ENCODE data around the gene CBFA2T2. TPM values are rescaled to one million over a fixed set of nuclear protein-coding genes. Genes with fewer than 3 reads are reported as not detected.

Gene CBFA2T2
- total RNA-seq, 2 donors from 2014 or later, result 8.3 to 10.7 TPM

DNA sequence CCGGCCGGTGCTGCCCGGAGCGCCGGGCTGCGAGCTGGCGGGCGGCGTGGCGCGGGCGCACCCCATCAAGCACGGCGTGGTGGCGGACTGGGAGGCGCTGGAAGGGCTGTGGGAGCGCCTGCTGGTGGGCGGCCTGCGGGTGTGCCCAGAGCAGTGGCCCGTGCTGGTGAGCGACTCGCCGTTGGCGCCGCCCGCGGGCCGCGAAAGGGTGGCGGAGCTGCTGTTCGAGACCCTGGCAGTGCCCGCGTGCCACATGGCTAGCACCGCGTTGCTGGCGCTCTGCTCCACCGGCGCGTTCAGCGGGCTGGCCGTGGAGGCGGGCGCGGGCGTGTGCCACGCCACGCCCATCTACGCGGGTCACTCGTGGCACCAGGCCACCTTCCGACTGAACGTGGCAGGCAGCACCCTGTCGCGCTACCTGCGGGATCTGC, 177.4 kb downstream of the CBFA2T2 start:
- peak; percentile 69 for DNase-seq
- ATAC-seq, result peak; percentile 31 to 41
- intact Hi-C loops (cut with DNase I), result loop anchor here in 1 of 2 donors (10.0 kb wide), 1 partner anchor 182 kb away; no protein-coding TSS in a partner anchor

DNA sequence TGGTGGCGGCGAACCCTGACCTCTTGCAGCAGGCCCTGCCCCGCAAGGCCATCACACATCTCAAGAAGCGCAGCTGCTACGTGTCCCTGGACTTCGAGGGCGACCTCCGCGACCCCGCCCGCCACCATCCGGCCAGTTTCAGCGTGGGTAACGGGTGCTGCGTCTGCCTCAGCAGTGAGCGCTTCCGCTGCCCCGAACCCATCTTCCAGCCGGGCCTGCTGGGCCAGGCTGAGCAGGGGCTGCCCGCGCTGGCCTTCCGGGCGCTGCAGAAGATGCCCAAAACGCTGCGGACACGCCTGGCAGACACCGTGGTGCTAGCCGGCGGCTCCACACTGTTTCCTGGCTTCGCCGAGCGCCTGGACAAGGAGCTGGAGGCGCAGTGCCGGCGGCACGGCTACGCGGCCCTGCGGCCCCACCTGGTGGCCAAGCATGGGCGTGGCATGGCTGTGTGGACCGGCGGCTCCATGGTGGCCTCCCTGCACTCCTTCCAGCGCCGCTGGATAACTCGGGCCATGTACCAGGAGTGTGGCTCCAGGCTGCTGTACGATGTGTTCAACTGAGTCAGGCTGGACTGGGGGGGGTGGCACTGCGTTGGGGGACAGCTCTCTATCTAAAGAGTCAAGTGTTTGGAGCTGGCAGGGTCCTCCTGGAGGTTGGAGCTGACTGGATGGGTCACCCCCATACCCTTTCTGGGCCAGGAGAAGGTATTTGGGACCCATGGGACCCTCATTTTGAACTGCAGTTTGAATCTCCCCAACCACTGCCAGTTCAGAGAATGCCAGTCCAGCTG, 178.0 kb downstream of the CBFA2T2 start:
- ATAC-seq (peak; percentile 57 to 63), DNase-seq (peak; percentile 81)
- intact Hi-C loops (cut with DNase I), result loop anchor here in 1 of 2 donors (10.0 kb wide), 1 partner anchor 183 kb away; no protein-coding TSS in a partner anchor

- ATAC-seq (no peak), DNase-seq (no peak)
- intact Hi-C loops (cut with DNase I), result loop anchor here in 1 of 2 donors (10.0 kb wide), 1 partner anchor 184 kb away; no protein-coding TSS in a partner anchor
Measured at GRCh38 chr20:33668466-33669155, 178.7 kb downstream of the CBFA2T2 start.

GRCh38 chr20:33669224-33669623, 179.3 kb downstream of the CBFA2T2 start:
- ATAC-seq, result no peak
- no peak for DNase-seq
- intact Hi-C loops (cut with DNase I), result loop anchor here in 1 of 2 donors (10.0 kb wide), 1 partner anchor 184 kb away; no protein-coding TSS in a partner anchor

GRCh38 chr20:33669873-33670640, 180.2 kb downstream of the CBFA2T2 start:
- ATAC-seq (no peak), DNase-seq (no peak)
- intact Hi-C loops (cut with DNase I), result loop anchor here in 1 of 2 donors (10.0 kb wide), 1 partner anchor 185 kb away; no protein-coding TSS in a partner anchor

DNA sequence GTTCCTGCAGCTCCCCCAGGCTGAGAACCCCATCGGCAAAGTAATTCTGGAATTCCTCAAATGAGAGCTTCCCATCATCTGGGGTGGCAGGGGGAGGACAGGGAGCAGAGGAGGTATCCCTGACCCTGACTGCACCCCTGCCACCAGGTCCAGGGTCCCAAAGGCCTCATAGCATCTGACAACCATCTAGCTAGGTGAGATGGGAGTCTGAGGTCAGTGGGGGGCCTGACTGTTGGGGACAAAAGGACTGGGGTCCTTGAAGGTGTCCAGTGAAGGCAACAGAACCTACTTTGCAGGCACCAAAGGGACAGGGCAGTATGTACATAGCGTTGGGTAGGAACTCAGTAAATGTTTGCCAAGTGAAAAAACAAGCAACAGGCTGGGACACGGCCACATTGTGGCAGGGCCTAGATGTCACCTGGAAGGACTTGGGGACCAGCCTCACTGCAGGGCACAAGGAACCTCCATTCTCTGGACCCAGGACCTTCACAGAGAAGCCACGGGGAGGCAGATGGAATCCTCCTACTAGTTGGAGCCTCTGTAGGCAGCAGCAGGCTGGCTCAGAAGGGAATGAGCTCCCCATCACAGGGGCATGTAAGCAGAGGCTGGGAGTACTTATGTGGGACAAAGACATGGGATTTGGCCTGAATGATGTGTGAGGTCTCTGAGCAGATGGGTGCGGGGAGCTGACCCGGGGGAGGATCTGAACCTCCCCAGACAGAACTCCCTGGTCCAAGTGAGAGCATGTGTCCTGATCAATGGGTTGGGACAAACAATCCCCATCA, 181.0 kb downstream of the CBFA2T2 start:
- DNase-seq, result no peak
- intact Hi-C loops (cut with DNase I), result no loop called here
- no peak for ATAC-seq

DNA sequence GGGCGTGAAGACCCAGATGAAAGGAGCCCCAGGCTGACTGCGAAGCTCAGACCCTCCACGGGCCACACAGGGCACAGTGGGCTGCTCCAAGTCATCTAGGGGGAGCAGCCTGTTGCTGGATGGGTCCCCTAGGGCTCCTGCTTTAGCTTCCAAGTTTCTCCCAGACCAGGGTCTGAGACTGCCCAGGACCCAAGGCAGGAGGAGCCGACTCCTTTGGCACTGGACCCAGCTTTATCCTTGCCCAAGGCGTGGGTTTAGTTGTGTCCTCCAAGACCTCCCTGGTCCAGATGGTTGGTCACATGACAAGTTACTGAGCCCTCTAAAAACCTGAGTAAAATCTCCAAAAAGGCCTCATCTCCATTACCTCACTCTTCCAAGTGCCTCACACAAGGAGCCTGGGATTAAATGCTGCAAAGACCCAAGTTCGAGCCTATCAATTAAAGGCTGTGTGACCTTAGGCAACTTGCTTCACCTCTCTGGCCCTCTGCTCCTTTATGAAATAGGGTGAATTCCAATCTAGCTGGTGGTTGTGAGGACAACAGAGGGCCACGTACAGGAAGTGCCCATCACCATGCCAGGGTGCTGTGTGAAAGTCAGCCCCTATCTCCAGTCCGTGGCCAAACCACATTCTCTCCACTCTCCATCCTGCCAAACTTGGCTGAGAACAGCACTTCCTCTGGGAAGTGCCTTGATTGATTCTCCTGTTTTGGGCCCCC, 181.8 kb downstream of the CBFA2T2 start:
- DNase-seq (no peak), ATAC-seq (no peak)
- intact Hi-C loops (cut with DNase I), result no loop called here

DNA sequence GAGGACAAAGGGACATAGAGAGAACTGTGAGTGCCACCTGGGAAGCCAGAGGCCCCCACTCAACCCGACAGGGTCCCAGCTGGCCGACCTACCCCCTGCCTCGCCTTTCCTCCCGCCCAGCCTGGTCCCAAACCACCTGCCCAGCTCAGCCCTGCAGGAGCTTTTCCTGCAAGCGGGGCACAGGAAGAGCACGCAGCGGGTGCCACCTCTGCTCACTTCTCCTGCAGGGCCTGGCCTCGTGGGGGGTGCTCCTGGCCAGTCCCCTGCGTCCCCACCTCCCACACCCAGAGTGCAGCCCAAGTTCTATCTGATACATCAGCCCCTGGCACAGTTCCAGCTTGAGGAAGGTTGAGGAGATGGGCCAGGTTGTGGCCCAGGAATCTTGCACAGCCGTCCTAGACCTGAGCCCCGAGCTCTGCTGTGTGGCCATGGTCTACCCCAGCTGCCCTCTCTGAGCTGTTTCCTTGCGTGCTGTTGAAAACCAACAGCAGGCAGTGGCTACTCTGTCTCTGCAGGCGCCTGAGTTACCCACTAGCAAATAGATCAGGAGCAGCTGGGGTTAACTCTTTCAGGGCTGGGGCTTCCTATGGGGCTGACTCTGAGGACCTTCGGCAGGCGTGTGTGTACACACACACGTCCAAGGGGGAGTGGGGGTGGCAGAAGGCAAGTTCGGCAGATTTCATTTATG, 182.7 kb downstream of the CBFA2T2 start:
- DNase-seq (no peak), ATAC-seq (no peak)
- intact Hi-C loops (cut with DNase I), result no loop called here

DNA sequence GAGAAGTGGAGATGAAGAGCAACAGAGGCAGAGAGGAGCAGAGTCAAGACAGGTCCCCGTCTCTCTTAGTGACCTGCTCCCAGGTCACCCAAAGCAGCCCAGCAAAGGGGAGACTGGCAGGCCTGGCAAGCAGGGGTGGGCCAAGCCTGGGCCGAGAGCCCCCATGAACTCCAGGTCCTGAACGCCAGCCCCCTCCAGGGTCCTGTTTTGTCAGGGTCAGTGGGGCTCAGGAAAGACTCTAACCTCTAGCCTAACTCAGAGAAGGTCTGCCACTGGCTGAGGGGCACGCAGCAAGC, 183.2 kb downstream of the CBFA2T2 start:
- intact Hi-C loops (cut with DNase I), result no loop called here
- DNase-seq, result no peak
- no peak for ATAC-seq

- ATAC-seq, result peak in 1 of 2 donors; percentile 1
- intact Hi-C loops (cut with DNase I), result no loop called here
Measured at GRCh38 chr20:33673410-33674293, 183.8 kb downstream of the CBFA2T2 start.

DNA sequence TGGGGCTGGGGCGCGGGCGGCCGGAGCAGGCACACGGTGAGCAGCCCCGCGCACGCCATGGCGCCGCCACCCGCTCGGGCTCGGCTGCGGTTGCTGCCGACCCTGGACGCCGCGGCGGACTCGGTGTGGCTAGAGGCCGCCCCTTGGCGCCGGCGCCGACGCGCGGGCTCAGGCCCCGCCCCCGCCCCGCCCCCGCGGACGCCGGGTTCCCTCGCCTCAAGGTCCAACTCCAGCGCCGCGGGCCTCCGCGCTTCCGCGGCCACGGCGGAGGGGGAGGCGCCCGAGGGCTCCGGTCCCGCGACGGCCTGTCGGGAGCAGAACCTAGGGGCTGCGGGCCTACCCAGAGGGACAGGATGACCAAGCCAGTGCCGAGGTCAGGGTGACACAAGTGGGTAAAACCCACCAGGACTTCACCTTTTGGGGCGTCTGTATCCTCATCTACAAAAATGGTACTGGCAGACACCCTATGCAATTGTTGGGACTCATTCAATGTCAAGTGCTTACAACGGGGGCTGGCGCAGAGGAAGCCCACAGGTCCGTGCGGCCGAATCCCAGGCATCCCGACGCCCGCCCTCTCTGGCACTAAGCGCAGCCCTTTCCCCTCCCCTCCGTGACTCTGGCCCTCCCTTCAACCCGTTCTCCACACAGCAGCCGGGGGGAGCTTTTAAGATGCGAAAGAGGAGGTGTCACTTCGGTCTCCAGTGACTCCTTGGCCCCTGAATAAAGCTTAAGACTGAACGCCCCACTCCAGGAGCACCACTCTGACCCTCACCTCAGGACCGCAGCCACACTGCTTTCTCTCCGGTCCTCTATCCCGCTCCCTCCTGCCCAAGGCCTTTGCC, 184.6 kb downstream of the CBFA2T2 start, which contains the start of gene NECAB3:
Gene NECAB3, minus strand, starts transcription at position 135 of the 842 bp plus-strand sequence. Its CDS starts 76 bp downstream, at position 59.
- intact Hi-C loops (cut with DNase I), result no loop called here
- ATAC-seq (peak; percentile 89 to 91), DNase-seq (peak; percentile 85)

More at GRCh38 chr20:33673410-33674293, 183.8 kb downstream of the CBFA2T2 start:
- no peak for DNase-seq

DNA sequence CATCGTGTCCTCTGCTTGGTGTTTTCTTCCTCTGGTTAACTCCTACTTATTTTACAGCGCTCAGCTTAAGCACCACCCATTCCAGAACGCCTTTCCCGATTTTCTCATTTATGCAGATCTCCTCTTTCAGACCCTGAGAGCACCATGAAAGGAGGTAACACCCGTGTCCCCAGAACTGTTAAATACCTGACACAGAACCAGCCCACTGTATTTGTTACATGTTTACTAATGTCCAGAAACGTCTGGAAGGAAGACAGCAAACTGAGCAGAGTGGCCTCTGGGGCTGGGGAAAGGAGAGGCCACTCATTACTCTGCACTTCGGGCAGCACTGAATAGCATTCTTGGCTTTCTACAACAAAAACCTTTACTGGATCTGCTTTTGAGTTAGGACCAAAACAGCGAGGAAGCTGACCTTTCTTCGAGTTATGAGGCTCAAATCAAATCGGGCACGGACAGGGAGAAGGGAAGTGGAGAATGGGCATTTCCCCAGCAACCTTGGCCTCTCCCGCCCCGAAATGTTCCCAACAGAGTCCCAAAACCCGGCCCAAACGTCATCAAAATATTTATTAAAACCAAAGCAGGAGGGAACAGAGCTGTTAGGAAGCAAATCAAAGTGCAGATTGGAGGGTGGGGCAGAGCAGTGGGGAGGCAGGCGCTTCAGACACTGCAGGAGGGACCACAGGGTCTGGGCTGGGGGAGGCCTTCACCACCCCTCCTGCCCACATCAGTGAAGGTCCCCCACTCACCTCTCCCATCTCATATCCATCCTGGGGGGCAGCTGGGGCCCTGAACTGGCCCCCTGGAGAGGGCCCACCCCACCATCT, 185.5 kb downstream of the CBFA2T2 start:
- peak in 1 of 2 donors; percentile 10 for ATAC-seq
- intact Hi-C loops (cut with DNase I), result no loop called here
- DNase-seq, result no peak

DNA sequence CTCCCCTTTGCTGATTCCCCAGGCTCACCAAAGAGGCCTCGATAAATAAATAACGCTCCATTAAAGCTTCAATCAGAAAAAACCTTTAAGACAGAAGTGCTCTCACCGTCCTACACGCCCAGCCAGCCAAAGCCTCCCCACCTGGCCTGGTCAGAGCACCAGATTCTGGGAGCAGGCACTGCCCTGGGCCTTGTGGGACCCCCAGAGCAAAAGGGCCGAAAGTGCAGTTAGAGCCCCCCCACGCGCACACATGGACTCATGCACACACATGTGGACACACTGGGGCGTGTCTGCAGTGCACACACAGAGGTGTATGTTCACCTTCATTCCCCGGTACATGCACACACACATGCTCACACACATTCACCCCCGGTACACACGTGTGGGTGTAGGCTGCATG, 186.2 kb downstream of the CBFA2T2 start:
- ATAC-seq (no peak), DNase-seq (no peak)
- intact Hi-C loops (cut with DNase I), result no loop called here

Data from left cardiac atrium (tissue), 4 donors.